OCI-LY1 (cell line): Measurements from ENCODE around the gene STK38L.

Experiments
- H2AFZ ChIP-seq: fragments of 200-600 bp; sonication (generic), shearing (Covaris generic); 2 replicates; pipeline ENCODE4 v1.6.0; 2014; ENCODE audit warnings: antibody characterized with exemption, mild to moderate bottlenecking, low read length
- H3F3A ChIP-seq: fragments of 200-600 bp; sonication (generic), shearing (Covaris generic); 2 replicates; pipeline ENCODE4 v1.6.0; 2014; ENCODE audit warnings: mild to moderate bottlenecking, antibody characterized with exemption, low read length, moderate library complexity; ENCODE audit not compliant: insufficient read depth
- H3K27ac ChIP-seq: fragments of 200-600 bp; sonication (generic); 2 replicates; pipeline ENCODE4 v1.5.1; 2014; ENCODE audit warnings: low read length, mixed run types, mild to moderate bottlenecking, low read depth; ENCODE audit not compliant: poor library complexity, severe bottlenecking
- H3K27me3 ChIP-seq: fragments of 200-600 bp; sonication (generic); 2 replicates; pipeline ENCODE4 v1.6.0; 2014; ENCODE audit warnings: antibody characterized with exemption, mild to moderate bottlenecking, low read length, moderate library complexity; ENCODE audit not compliant: insufficient read depth
- H3K36me3 ChIP-seq: fragments of 200-600 bp; sonication (generic); 2 replicates; pipeline ENCODE4 v1.6.1; 2014; ENCODE audit warnings: mild to moderate bottlenecking, antibody characterized with exemption, low read length, moderate library complexity, mixed read lengths; ENCODE audit not compliant: insufficient read depth
- H3K4me1 ChIP-seq: fragments of 200-600 bp; sonication (generic); 2 replicates; pipeline ENCODE4 v1.5.1; 2014; ENCODE audit warnings: mild to moderate bottlenecking, low read length, moderate library complexity; ENCODE audit not compliant: insufficient read depth, severe bottlenecking
- H3K4me2 ChIP-seq: fragments of 200-600 bp; sonication (generic), shearing (Covaris generic); 2 replicates; pipeline ENCODE4 v1.6.1; 2014; ENCODE audit warnings: low read length
- H3K4me3 ChIP-seq: fragments of 200-600 bp; sonication (generic); 2 replicates; pipeline ENCODE4 v1.5.1; 2014; ENCODE audit warnings: low read length, low read depth, mild to moderate bottlenecking, mixed read lengths; ENCODE audit not compliant: poor library complexity, severe bottlenecking
- H3K79me2 ChIP-seq: fragments of 200-600 bp; shearing (Covaris generic); 2 replicates; pipeline ENCODE4 v1.6.1; 2016; ENCODE audit warnings: mixed run types, low read length, mixed read lengths; ENCODE audit not compliant: insufficient read depth
- H3K9ac ChIP-seq: fragments of 200-600 bp; sonication (generic), shearing (Covaris generic); 2 replicates; pipeline ENCODE4 v1.6.1; 2014; ENCODE audit warnings: mild to moderate bottlenecking, low read length, mixed read lengths
- H3K9me2 ChIP-seq: fragments of 200-600 bp; sonication (generic), shearing (Covaris generic); 2 replicates; pipeline ENCODE4 v1.6.1; 2014; ENCODE audit warnings: low read depth, mild to moderate bottlenecking, low read length, mixed read lengths
- H3K9me3 ChIP-seq: fragments of 200-600 bp; shearing (Covaris generic); 2 replicates; pipeline ENCODE4 v1.6.1; 2014; ENCODE audit warnings: low read length, mixed read lengths
- H4K20me1 ChIP-seq: fragments of 200-600 bp; sonication (generic), shearing (Covaris generic); 2 replicates; pipeline ENCODE4 v1.6.0; 2016; ENCODE audit warnings: mild to moderate bottlenecking, low read length; ENCODE audit not compliant: insufficient read depth
- EZH2 ChIP-seq: fragments of 200-600 bp; sonication (generic), shearing (Covaris generic); IDR thresholded peaks from 2 replicates; pipeline ENCODE4 v1.8.0; 2017; ENCODE audit warnings: borderline replicate concordance, mixed run types, mild to moderate bottlenecking, antibody characterized with exemption, low read length, moderate library complexity, mixed read lengths
- TF ChIP-seq, protein P1 (sequence below): fragments of 200-600 bp; sonication (generic), shearing (Covaris generic); IDR thresholded peaks from 2 replicates; pipeline ENCODE4 v1.5.1; 2017; ENCODE audit warnings: mild to moderate bottlenecking, antibody characterized with exemption, low read length, moderate library complexity, mixed read lengths

Gene STK38L

DNA sequence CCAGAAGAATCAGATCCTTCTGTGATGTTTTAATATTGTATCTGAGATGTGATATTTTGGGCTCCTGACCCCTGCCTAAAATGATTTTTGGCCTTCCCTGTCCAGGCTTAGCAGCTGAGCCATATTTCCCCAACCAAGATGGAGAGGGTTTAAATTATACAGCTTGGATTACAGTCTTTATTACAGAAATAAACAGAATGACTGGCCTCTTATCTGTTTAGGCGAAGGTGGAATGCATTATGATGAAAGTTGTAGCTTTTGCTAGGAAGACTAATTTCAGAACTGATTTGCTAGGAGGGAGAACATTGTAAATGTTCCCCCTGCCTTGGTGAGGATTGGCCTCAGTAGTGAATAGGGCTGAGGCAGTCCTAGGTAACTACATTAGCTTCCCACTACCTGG lies 111.9 kb downstream of the STK38L start:
- H3K9ac ChIP-seq: no peak overlapping the region
- H3K79me2 ChIP-seq: no peaks in the 10 kb centered on the region
- H3K9me3 ChIP-seq: no peaks in the 10 kb centered on the region
- H3K36me3 ChIP-seq: no peaks in the 10 kb centered on the region
- H3K4me2 ChIP-seq: no peak overlapping the region
- no peak overlapping the region for H3K4me3 ChIP-seq
- no peak overlapping the region for H2AFZ ChIP-seq
- H3F3A ChIP-seq: no peaks in the 10 kb centered on the region
- H3K4me1 ChIP-seq: no peaks in the 10 kb centered on the region
- H3K27me3 ChIP-seq: no peaks in the 10 kb centered on the region
- no peaks in the 10 kb centered on the region for H4K20me1 ChIP-seq
- TF ChIP-seq EZH2: no peak
- no peak overlapping the region for H3K27ac ChIP-seq
- no peaks in the 10 kb centered on the region for H3K9me2 ChIP-seq

DNA sequence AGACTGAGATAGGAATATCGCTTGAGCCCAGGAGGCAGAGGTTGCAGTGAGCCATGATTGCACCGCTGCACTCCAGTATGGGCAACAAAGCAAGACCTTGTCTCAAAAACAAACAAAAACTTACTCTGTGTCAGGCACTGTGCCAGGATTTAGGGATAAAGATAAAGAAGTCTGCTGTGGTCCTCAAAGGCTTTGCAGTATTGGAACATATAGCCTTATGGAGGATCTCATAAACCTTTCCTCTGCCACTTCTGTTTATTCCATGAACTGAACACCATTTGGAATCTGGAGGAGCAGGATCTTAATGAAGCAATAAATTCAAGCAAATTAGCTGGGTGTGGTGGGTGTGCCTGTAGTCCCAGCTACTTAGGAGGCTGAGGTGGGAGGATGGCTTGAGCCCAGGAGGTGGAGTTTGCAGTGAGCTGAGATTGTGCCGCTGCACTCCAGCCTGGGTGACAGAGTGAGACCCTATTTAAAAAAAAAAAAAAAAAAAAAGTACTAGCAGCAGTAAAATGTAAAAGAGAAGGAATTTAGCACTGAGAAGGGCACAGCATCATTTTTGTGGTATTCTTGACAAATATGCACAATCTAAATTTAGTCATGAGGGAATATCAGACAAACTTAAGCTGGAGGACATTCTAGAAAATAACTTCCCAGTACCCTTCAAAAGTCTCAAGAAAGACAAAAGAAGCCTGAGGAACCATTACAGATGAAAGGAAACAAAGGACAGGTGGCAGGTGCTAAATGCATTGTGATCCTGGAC lies 115.7 kb downstream of the STK38L start:
- H3K9me3 ChIP-seq: no peaks in the 10 kb centered on the region
- no peaks in the 10 kb centered on the region for H3F3A ChIP-seq
- no peaks in the 10 kb centered on the region for H3K9me2 ChIP-seq
- no peak overlapping the region for H3K4me3 ChIP-seq
- no peaks in the 10 kb centered on the region for H4K20me1 ChIP-seq
- H3K9ac ChIP-seq: no peak overlapping the region
- TF ChIP-seq EZH2: no peak
- TF ChIP-seq, protein P1, sequence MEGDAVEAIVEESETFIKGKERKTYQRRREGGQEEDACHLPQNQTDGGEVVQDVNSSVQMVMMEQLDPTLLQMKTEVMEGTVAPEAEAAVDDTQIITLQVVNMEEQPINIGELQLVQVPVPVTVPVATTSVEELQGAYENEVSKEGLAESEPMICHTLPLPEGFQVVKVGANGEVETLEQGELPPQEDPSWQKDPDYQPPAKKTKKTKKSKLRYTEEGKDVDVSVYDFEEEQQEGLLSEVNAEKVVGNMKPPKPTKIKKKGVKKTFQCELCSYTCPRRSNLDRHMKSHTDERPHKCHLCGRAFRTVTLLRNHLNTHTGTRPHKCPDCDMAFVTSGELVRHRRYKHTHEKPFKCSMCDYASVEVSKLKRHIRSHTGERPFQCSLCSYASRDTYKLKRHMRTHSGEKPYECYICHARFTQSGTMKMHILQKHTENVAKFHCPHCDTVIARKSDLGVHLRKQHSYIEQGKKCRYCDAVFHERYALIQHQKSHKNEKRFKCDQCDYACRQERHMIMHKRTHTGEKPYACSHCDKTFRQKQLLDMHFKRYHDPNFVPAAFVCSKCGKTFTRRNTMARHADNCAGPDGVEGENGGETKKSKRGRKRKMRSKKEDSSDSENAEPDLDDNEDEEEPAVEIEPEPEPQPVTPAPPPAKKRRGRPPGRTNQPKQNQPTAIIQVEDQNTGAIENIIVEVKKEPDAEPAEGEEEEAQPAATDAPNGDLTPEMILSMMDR: no peak
- no peaks in the 10 kb centered on the region for H3K4me1 ChIP-seq
- no peak overlapping the region for H2AFZ ChIP-seq
- H3K4me2 ChIP-seq: no peak overlapping the region
- no peaks in the 10 kb centered on the region for H3K36me3 ChIP-seq
- H3K27me3 ChIP-seq: no peaks in the 10 kb centered on the region
- no peaks in the 10 kb centered on the region for H3K79me2 ChIP-seq
- no peak overlapping the region for H3K27ac ChIP-seq

DNA sequence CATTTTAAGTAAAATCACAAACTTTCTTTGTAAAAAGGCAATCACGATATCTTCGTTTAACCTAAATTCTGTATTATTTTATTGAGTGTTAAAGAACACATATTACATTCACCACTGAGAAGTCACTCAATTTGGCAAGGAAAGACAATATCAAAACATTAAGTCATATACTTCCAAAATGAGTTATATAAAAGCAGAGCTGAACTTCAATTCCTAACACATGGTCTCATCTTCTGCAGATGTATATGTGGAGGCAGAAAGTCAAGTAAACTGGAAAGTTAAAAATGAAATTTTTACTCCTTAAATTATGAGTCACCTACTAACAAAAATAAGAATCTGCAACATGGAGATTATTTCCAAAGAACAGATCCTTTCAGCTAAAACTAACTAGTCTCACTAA lies 117.3 kb downstream of the STK38L start:
- no peak overlapping the region for H2AFZ ChIP-seq
- H3K27me3 ChIP-seq: no peaks in the 10 kb centered on the region
- no peak overlapping the region for H3K27ac ChIP-seq
- no peaks in the 10 kb centered on the region for H3K79me2 ChIP-seq
- H3K36me3 ChIP-seq: no peaks in the 10 kb centered on the region
- H3K9me2 ChIP-seq: no peaks in the 10 kb centered on the region
- H4K20me1 ChIP-seq: no peaks in the 10 kb centered on the region
- no peak overlapping the region for H3K9ac ChIP-seq
- H3K9me3 ChIP-seq: no peaks in the 10 kb centered on the region
- no peak overlapping the region for H3K4me3 ChIP-seq
- no peaks in the 10 kb centered on the region for H3K4me1 ChIP-seq
- no peak for TF ChIP-seq EZH2
- TF ChIP-seq, protein P1: no peak
- no peaks in the 10 kb centered on the region for H3F3A ChIP-seq
- H3K4me2 ChIP-seq: no peak overlapping the region

DNA sequence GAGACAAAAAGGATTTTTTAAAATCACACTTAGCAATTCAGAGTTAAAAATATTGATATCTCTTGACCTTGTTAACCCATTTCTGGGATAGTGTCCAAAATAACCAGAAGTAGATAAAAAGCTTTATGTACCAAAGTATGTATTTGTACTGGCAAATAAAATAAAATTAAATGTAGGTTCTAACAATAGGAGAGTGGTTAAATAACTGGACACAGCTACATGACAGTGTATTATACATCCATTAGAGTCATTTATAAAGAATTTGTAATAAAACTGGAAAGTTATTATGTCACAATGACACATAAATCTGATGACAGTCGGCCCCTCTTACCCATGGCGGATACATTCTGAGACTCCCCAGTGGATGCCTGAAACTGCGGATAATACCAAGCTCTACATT lies 122.5 kb downstream of the STK38L start:
- no peaks in the 10 kb centered on the region for H3K9me2 ChIP-seq
- TF ChIP-seq, protein P1: no peak
- TF ChIP-seq EZH2: no peak
- H3K27me3 ChIP-seq: no peaks in the 10 kb centered on the region
- H2AFZ ChIP-seq: no peak overlapping the region
- H3K79me2 ChIP-seq: no peaks in the 10 kb centered on the region
- no peaks in the 10 kb centered on the region for H4K20me1 ChIP-seq
- H3K4me1 ChIP-seq: no peaks in the 10 kb centered on the region
- no peaks in the 10 kb centered on the region for H3K9me3 ChIP-seq
- no peak overlapping the region for H3K4me2 ChIP-seq
- no peak overlapping the region for H3K9ac ChIP-seq
- no peak overlapping the region for H3K4me3 ChIP-seq
- no peaks in the 10 kb centered on the region for H3F3A ChIP-seq
- no peaks in the 10 kb centered on the region for H3K36me3 ChIP-seq
- no peak overlapping the region for H3K27ac ChIP-seq
